ENCODE data around the gene SPEG.

GRCh38 chr2:219506153-219506801 lies 71.6 kb downstream of the SPEG start:
- no peak for TF ChIP-seq CTCF (IDR thresholded peaks at IDR 0.05)
- TF ChIP-seq POLR2A (IDR thresholded peaks at IDR 0.05): no peak

All from right lobe of liver (tissue), 4 donors.